Measurements from ENCODE around the gene RFX8. TPM values are rescaled to one million over a fixed set of nuclear protein-coding genes. Genes with fewer than 3 reads are reported as not detected.

RFX8 gene
- total and polyA plus RNA-seq, 11 donors: 0.12 to 2.0 (median 0.34) TPM; not detected in 5

GRCh38 chr2:101386599-101387150 is 88.2 kb downstream of the RFX8 start:
- peaks cover 0 to 56% (median 5%) of the 10 kb centered on the region in 9 donors for H3K27me3 ChIP-seq
- no peak overlapping the region for H3K27ac ChIP-seq
- peak overlapping the region; percentile 28 to 63 (median 52) for H3K4me3 ChIP-seq
- 2 to 11% (median 6%) methylated on average over 12 to 45 of the region's 45 CpGs for WGBS, 4 donors
- ATAC-seq (peak in 3 of 4 donors; percentile 26 to 68 (median 44)), DNase-seq (peak in 1 of 5 donors; percentile 61)
- TF ChIP-seq, protein P1, sequence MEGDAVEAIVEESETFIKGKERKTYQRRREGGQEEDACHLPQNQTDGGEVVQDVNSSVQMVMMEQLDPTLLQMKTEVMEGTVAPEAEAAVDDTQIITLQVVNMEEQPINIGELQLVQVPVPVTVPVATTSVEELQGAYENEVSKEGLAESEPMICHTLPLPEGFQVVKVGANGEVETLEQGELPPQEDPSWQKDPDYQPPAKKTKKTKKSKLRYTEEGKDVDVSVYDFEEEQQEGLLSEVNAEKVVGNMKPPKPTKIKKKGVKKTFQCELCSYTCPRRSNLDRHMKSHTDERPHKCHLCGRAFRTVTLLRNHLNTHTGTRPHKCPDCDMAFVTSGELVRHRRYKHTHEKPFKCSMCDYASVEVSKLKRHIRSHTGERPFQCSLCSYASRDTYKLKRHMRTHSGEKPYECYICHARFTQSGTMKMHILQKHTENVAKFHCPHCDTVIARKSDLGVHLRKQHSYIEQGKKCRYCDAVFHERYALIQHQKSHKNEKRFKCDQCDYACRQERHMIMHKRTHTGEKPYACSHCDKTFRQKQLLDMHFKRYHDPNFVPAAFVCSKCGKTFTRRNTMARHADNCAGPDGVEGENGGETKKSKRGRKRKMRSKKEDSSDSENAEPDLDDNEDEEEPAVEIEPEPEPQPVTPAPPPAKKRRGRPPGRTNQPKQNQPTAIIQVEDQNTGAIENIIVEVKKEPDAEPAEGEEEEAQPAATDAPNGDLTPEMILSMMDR (IDR thresholded peaks at IDR 0.05): no peak
- no peak for TF ChIP-seq POLR2A (IDR thresholded peaks at IDR 0.05)
- intact Hi-C loops (cut with DNase I): loop anchor here in 7 of 10 donors (2.0 to 5.0 kb wide), 2 partner anchors 44 kb away; no protein-coding TSS in a partner anchor
- no peaks in the 10 kb centered on the region for H3K36me3 ChIP-seq
- no peaks in the 10 kb centered on the region for H3K9me3 ChIP-seq
- peaks cover 0 to 17% (median 9%) of the 10 kb centered on the region in 12 donors for H3K4me1 ChIP-seq

- no peak overlapping the region for H3K27ac ChIP-seq
- H3K9me3 ChIP-seq: no peaks in the 10 kb centered on the region
- H3K36me3 ChIP-seq: no peaks in the 10 kb centered on the region
- H3K4me3 ChIP-seq: no peak overlapping the region
- H3K27me3 ChIP-seq: peaks cover 0 to 43% (median 0%) of the 10 kb centered on the region in 9 donors
- H3K4me1 ChIP-seq: peaks cover 0 to 28% (median 10%) of the 10 kb centered on the region in 12 donors
- no peak for DNase-seq
- intact Hi-C loops (cut with DNase I): no loop called here
- no peak for TF ChIP-seq POLR2A (IDR thresholded peaks at IDR 0.05)
- TF ChIP-seq, protein P1 (IDR thresholded peaks at IDR 0.05): no peak
- ATAC-seq: no peak
- 64 to 84% (median 65%) methylated on average over 6 to 7 of the region's 7 CpGs for WGBS, 4 donors
These were observed 91.8 kb downstream of the RFX8 start for GRCh38 chr2:101383016-101383541.

DNA sequence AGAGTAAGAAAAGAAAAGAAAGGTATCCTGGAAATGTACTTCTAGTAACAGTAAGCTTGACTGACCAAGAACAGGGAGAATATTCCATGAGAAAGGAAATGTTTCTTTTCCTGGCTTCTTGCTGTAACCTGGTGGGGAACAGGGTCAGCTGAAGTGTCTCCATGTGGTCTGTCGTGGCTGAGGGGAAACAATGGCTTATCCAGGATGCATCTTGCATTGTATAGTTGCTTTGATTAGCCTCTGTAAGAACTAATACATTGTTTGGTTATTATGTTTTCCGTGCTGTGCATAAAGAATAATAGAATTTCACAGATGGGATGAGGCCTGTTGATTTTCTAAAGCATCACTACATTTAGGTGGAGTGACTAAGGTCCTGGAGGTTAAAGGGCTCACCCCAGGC is 92.5 kb downstream of the RFX8 start:
- no peak for ATAC-seq
- DNase-seq: no peak
- WGBS, 4 donors: 52 to 84% (median 72%) methylated on average over 2 of the region's 2 CpGs

GRCh38 chr2:101380376-101380775 is 94.5 kb downstream of the RFX8 start:
- no peaks in the 10 kb centered on the region for H3K36me3 ChIP-seq
- no peak overlapping the region for H3K4me3 ChIP-seq
- intact Hi-C loops (cut with DNase I): no loop called here
- H3K27ac ChIP-seq: no peak overlapping the region
- 33 to 61% (median 50%) methylated on average over 11 of the region's 11 CpGs for WGBS, 4 donors
- TF ChIP-seq POLR2A (IDR thresholded peaks at IDR 0.05): no peak
- TF ChIP-seq, protein P1 (IDR thresholded peaks at IDR 0.05): no peak
- DNase-seq (peak; percentile 54 to 79 (median 68)), ATAC-seq (peak; percentile 71 to 96 (median 92))
- H3K4me1 ChIP-seq: peaks cover 0 to 15% (median 0%) of the 10 kb centered on the region in 12 donors
- H3K9me3 ChIP-seq: no peaks in the 10 kb centered on the region
- peaks cover 0 to 16% (median 0%) of the 10 kb centered on the region in 9 donors for H3K27me3 ChIP-seq

More for the DNA sequence above, 92.5 kb downstream of the RFX8 start:
- intact Hi-C loops (cut with DNase I): no loop called here
- Histone ChIP-seq H3K4me1 (peaks cover 0 to 23% (median 6%) of the 10 kb centered on the region in 12 donors), H3K36me3 (no peaks in the 10 kb centered on the region), H3K9me3 (no peaks in the 10 kb centered on the region), H3K27me3 (peaks cover 0 to 36% (median 0%) of the 10 kb centered on the region in 9 donors), H3K4me3 (no peak overlapping the region), H3K27ac (no peak overlapping the region)
- TF ChIP-seq, protein P1 (IDR thresholded peaks at IDR 0.05): no peak
- TF ChIP-seq POLR2A (IDR thresholded peaks at IDR 0.05): no peak
